CD4-positive, alpha-beta T cell (primary cell): ENCODE data around the gene ALOX12B. TPM values are rescaled to one million over a fixed set of nuclear protein-coding genes. Genes with fewer than 3 reads are reported as not detected.

Source experiments
- ATAC-seq: fragments of 200-7000 bp; cut with Tn5 transposase; one replicate; pipeline ENCODE4 v1.10.0; 2022; ENCODE audit warnings: mild to moderate bottlenecking; ENCODE audit not compliant: poor library complexity
- CTCF ChIA-PET: fragments of 350-600 bp; sonication (Branson Sonifier 250); formaldehyde crosslinking; loops from one replicate; lab custom pipeline; 2021; ENCODE audit warnings: antibody characterized with exemption, inconsistent platforms; lab: Charles Lee
- POLR2A ChIA-PET: fragments of 350-600 bp; sonication (Branson Sonifier 250); formaldehyde crosslinking; loops from one replicate; lab custom pipeline; 2021; ENCODE audit warnings: antibody characterized with exemption, inconsistent platforms; lab: Charles Lee
- DNase-seq, 14 experiments: peaks; one replicate each; pipeline ENCODE4 v3.0.0-alpha.2; 2013 to 2020; ENCODE audit warnings: mixed read lengths in 2 of 14
- H3K27ac ChIP-seq, 2 donors: one replicate each; pipeline versions ENCODE4 v1.5.1 to v1.7.0; 2013; ENCODE audit warnings: low read length in 2 of 2, low read depth in 1 of 2, mild to moderate bottlenecking in 1 of 2
- H3K27me3 ChIP-seq, 2 experiments: 1 replicate in 1 of 2; 2 replicates in 1 of 2; pipeline versions ENCODE4 v1.6.1 to v1.7.0; 2013; ENCODE audit warnings: low read length in 2 of 2, control low read depth in 1 of 2, mild to moderate bottlenecking in 1 of 2, moderate library complexity in 1 of 2; ENCODE audit not compliant: insufficient read depth in 2 of 2, control insufficient read depth in 1 of 2
- H3K36me3 ChIP-seq: one replicate; pipeline ENCODE4 v1.6.1; 2013; ENCODE audit warnings: low read length, control low read depth; ENCODE audit not compliant: insufficient read depth
- H3K4me1 ChIP-seq: one replicate; pipeline ENCODE4 v1.6.1; 2013; ENCODE audit warnings: low read length, control low read depth; ENCODE audit not compliant: insufficient read depth
- H3K4me3 ChIP-seq: one replicate; pipeline ENCODE4 v1.5.1; 2013; ENCODE audit warnings: mild to moderate bottlenecking, low read length, moderate library complexity
- H3K9me3 ChIP-seq, 2 experiments: 1 replicate in 1 of 2; 2 replicates in 1 of 2; pipeline versions ENCODE4 v1.6.1 to v1.7.0; 2013; ENCODE audit warnings: low read length in 2 of 2, mild to moderate bottlenecking in 2 of 2, control low read depth in 1 of 2, moderate library complexity in 1 of 2; ENCODE audit not compliant: control insufficient read depth in 1 of 2, insufficient read depth in 1 of 2
- H3K27ac Mint-ChIP-seq: one replicate; pipeline ENCODE4 v1.8.0; 2020; ENCODE audit warnings: mixed read lengths
- H3K27me3 Mint-ChIP-seq: one replicate; pipeline ENCODE4 v1.8.0; 2021; ENCODE audit warnings: mixed read lengths
- H3K36me3 Mint-ChIP-seq: one replicate; pipeline ENCODE4 v1.8.0; 2021; ENCODE audit warnings: low read depth, mixed read lengths
- H3K4me1 Mint-ChIP-seq: one replicate; pipeline ENCODE4 v1.8.0; 2021; ENCODE audit warnings: low read depth, mixed read lengths
- H3K4me3 Mint-ChIP-seq: one replicate; pipeline ENCODE4 v1.8.0; 2020; ENCODE audit warnings: mild to moderate bottlenecking, mixed read lengths
- H3K9me3 Mint-ChIP-seq: one replicate; pipeline ENCODE4 v1.8.0; 2020; ENCODE audit warnings: mixed read lengths
- intact Hi-C, 2 experiments: fragments of 100-400 bp; cut with DNase I in 1 of 2; cut with micrococcal nuclease in 1 of 2; formaldehyde crosslinking; loops; one replicate each; pipeline versions ENCODE4 v1.15.1 to v1.9.0; 2023 to 2025; cut with DNase I, micrococcal nuclease
- total RNA-seq, 174 experiments: library from RNA in 2 of 174; stranded (reverse) in 2 of 174; gene quantifications; one replicate each; pipeline ENCODE4 v1.2.3 and lab custom pipeline; 2021 to 2026
- TF ChIP-seq, protein P1 (sequence below): fragments of 200-600 bp; IDR thresholded peaks from one replicate; pipeline ENCODE4 v1.8.0; 2022; ENCODE audit warnings: antibody characterized with exemption, mild to moderate bottlenecking

Gene ALOX12B
- total RNA-seq, 2 experiments from 2014 or later: 0.41 TPM; not detected in 1

DNA sequence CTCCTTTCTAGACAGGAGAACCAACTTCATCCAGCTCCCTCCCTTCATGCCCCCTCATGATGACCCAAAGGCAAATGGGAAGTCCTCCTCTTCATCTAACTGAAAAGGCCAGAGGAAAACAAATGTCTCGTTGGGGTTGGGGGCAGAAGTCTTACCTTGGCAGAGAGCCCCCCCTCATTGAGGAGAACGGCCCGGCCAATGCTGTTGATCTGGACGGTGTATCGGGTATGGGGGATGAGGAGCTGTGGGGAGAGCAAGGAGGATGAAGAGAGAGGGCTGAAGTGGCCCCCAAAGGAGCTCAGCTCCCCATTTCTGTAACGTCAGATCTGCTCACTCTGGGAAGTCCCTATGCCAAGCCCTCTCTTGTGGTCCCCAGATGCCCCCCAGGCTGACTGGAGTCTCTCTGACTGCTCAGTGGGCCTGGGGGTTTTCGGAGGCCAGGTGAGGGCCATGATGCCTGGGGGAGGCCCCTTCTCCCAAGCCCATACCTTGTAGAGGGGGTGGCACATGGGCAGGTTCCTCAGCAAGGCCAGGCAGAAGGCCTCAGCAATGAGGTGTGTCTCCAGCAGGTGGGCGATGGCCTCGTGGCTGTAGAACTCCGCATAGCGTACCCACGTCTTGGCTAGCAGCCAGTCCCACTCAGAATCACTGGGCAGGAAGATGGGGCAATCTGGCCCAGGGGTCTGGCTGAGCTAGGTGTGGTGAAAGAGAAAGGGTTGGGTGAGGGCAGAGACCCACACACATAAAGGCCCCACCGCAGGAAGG lies 10.8 kb downstream of the ALOX12B start:
- Mint-ChIP-seq H3K4me3 (no peak overlapping the region), H3K27ac (no peak overlapping the region), H3K4me1 (peaks cover 41% of the 10 kb centered on the region), H3K27me3 (peaks cover 32% of the 10 kb centered on the region), H3K9me3 (no peaks in the 10 kb centered on the region), H3K36me3 (peaks cover 4% of the 10 kb centered on the region)
- ATAC-seq (no peak), DNase-seq (no peak)
- H3K4me3 ChIP-seq: no peak overlapping the region
- peaks cover 21 to 29% of the 10 kb centered on the region in 2 experiments for H3K27me3 ChIP-seq
- POLR2A ChIA-PET: no interaction called here
- peaks cover 44% of the 10 kb centered on the region for H3K4me1 ChIP-seq
- peaks cover 0 to 5% of the 10 kb centered on the region in 2 experiments for H3K9me3 ChIP-seq
- CTCF ChIA-PET: no interaction called here
- TF ChIP-seq, protein P1, sequence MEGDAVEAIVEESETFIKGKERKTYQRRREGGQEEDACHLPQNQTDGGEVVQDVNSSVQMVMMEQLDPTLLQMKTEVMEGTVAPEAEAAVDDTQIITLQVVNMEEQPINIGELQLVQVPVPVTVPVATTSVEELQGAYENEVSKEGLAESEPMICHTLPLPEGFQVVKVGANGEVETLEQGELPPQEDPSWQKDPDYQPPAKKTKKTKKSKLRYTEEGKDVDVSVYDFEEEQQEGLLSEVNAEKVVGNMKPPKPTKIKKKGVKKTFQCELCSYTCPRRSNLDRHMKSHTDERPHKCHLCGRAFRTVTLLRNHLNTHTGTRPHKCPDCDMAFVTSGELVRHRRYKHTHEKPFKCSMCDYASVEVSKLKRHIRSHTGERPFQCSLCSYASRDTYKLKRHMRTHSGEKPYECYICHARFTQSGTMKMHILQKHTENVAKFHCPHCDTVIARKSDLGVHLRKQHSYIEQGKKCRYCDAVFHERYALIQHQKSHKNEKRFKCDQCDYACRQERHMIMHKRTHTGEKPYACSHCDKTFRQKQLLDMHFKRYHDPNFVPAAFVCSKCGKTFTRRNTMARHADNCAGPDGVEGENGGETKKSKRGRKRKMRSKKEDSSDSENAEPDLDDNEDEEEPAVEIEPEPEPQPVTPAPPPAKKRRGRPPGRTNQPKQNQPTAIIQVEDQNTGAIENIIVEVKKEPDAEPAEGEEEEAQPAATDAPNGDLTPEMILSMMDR: no peak
- H3K27ac ChIP-seq: no peak overlapping the region
- no peaks in the 10 kb centered on the region for H3K36me3 ChIP-seq
- intact Hi-C loops: no loop called here

DNA sequence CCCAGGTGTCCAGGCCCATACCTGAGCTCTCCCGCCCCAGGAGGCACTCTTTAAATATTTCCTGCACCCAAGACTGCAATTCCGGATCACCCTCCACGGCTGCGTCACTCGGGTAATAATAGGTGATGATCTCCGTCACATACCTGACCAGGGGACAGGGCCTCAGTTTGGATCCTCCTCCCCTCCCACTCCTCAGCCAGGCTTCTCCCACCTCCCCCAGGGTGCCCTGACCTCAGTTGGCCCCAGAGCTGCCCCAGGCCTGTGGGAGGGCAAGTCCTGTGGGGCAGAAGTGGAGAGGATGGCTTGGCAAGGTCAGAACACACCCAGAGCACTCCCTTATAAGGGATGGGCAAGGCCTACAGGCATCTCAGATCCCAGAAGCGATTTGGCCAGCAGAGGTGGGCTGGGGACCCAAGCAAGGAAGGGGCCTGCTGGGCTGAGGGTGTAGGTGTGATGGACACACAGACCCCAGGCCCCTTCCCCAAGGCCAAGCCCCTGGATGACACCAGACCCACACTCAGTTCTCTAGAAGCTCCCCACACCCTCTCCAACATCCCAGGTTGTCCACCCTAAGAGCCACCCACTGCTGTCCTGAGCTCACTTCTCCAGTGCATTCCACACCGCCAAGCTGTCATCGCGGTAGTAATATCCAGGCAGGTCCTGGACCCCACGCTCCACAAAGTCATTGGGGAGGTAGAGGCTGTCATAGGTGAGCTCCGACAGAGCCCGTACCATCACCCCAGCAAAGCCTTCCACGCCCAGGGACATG lies 11.8 kb downstream of the ALOX12B start:
- no peaks in the 10 kb centered on the region for H3K9me3 Mint-ChIP-seq
- H3K4me3 Mint-ChIP-seq: no peak overlapping the region
- peaks cover 42% of the 10 kb centered on the region for H3K27me3 Mint-ChIP-seq
- intact Hi-C loops: no loop called here
- no peak overlapping the region for H3K4me3 ChIP-seq
- ChIA-PET CTCF (interaction anchor here (2.6 kb wide), 1 partner anchor 44 kb away, joined by 22 read pairs; the partner anchor contains the start of gene ALOXE3), POLR2A (no interaction called here)
- ATAC-seq (no peak), DNase-seq (no peak)
- no peaks in the 10 kb centered on the region for H3K36me3 ChIP-seq
- H3K9me3 ChIP-seq: peaks cover 0 to 5% of the 10 kb centered on the region in 2 experiments
- H3K27ac Mint-ChIP-seq: no peak overlapping the region
- peaks cover 27 to 36% of the 10 kb centered on the region in 2 experiments for H3K27me3 ChIP-seq
- H3K27ac ChIP-seq: no peak overlapping the region
- peaks cover 41% of the 10 kb centered on the region for H3K4me1 Mint-ChIP-seq
- peaks cover 44% of the 10 kb centered on the region for H3K4me1 ChIP-seq
- TF ChIP-seq, protein P1: no peak
- peaks cover 4% of the 10 kb centered on the region for H3K36me3 Mint-ChIP-seq

DNA sequence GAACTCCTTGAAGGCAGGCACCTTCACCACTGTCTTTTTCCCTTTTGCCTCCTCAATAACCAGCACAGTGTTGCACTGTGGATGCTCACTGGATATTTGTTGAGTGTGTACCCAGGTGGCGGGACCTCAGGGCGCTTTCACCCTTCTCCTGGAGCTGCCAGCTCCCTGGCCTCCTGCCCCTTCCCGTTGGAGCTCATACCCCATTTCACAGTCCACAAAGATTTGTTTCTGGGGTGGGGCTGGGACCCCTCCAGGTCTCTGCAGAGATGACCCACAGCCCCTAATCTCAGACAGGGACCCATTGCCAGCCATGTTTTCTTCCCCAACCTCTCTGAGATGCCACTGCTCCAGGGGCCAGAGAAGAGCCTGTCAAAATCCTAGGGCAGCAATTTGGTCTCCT lies 12.4 kb downstream of the ALOX12B start:
- intact Hi-C loops: no loop called here
- POLR2A ChIA-PET: interaction anchor here (2.5 kb wide), 1 partner anchor 44 kb away, joined by 24 read pairs; the partner anchor contains the start of gene ALOXE3
- peaks cover 38% of the 10 kb centered on the region for H3K4me1 ChIP-seq
- H3K9me3 Mint-ChIP-seq: no peaks in the 10 kb centered on the region
- H3K27ac ChIP-seq: no peak overlapping the region
- H3K4me3 Mint-ChIP-seq: no peak overlapping the region
- ATAC-seq (no peak), DNase-seq (no peak)
- TF ChIP-seq, protein P1: no peak
- H3K36me3 ChIP-seq: no peaks in the 10 kb centered on the region
- H3K36me3 Mint-ChIP-seq: peaks cover 4% of the 10 kb centered on the region
- peaks cover 27 to 39% of the 10 kb centered on the region in 2 experiments for H3K27me3 ChIP-seq
- H3K4me3 ChIP-seq: no peak overlapping the region
- H3K27me3 Mint-ChIP-seq: peaks cover 44% of the 10 kb centered on the region
- no peak overlapping the region for H3K27ac Mint-ChIP-seq
- CTCF ChIA-PET: interaction anchor here (1.9 to 2.6 kb wide), 6 partner anchors 10 to 85 kb away, joined by 5 to 59 read pairs (median 14); partner anchors contain the start of gene ALOXE3
- H3K9me3 ChIP-seq: peaks cover 0 to 5% of the 10 kb centered on the region in 2 experiments
- H3K4me1 Mint-ChIP-seq: peaks cover 37% of the 10 kb centered on the region
